Testis (tissue), 3 donors: ENCODE data around the gene FDX2. TPM values are rescaled to one million over a fixed set of nuclear protein-coding genes. Genes with fewer than 3 reads are reported as not detected.
"Not testable (repeated sequence)": the region's sequence is repeated elsewhere in the genome, so short reads cannot be mapped to it uniquely, and the experiment has no call there.

Experiments
- DNase-seq: peaks from one replicate; pipeline ENCODE4 v3.0.0-alpha.2; 2019
- H3K27ac ChIP-seq, 2 donors: fragments of 200-600 bp; sonication (generic); one replicate each; pipeline ENCODE4 v1.5.1; 2019
- H3K27me3 ChIP-seq: fragments of 200-600 bp; sonication (generic); one replicate; pipeline ENCODE4 v1.5.1; 2019
- H3K36me3 ChIP-seq: fragments of 200-600 bp; sonication (generic); one replicate; pipeline ENCODE4 v1.5.1; 2017; ENCODE audit warnings: low read depth; ENCODE audit errors: missing control alignments
- H3K4me1 ChIP-seq: fragments of 200-600 bp; sonication (generic); one replicate; pipeline ENCODE4 v1.5.1; 2019
- H3K4me3 ChIP-seq, 2 donors: fragments of 200-600 bp; sonication (generic); one replicate each; pipeline ENCODE4 v1.5.1; 2017 to 2019
- H3K9me3 ChIP-seq: fragments of 200-600 bp; sonication (generic); one replicate; pipeline ENCODE4 v1.5.1; 2017
- POLR2A ChIP-seq: fragments of 450-650 bp; IDR thresholded peaks from one replicate; pipeline ENCODE4 v1.6.1; 2017; ENCODE audit warnings: antibody characterized with exemption, mild to moderate bottlenecking, moderate library complexity
- WGBS, 2 donors: methylation state at CpG; one replicate each; pipeline ENCODE4 v1.1.5; 2018; 5-methylcytosine and 5-hydroxymethylcytosine counted together
- intact Hi-C: fragments of 100-400 bp; cut with DNase I; formaldehyde crosslinking; loops from one replicate; pipeline ENCODE4 v1.15.1; 2023; ENCODE audit warnings: low total_unique reads
- polyA plus RNA-seq: library from polyadenylated mRNA; stranded (reverse); fragments of 350-450 nt; fragmentation: Illumina TruSeq; extraction: RNeasy Lipid Tissue Mini Kit (QIAGEN cat#74804); gene quantifications from one replicate; pipeline ENCODE4 v1.2.3, GENCODE V29; 2014; ENCODE audit warnings: low read depth, low replicate concordance; ENCODE audit not compliant: insufficient read depth
- total RNA-seq, 2 donors: library from RNA; depleted of rRNA; stranded (reverse); fragments of >200 nt; gene quantifications; one replicate each; pipeline ENCODE4 v1.2.3, GENCODE V29; 2016
- TF ChIP-seq, protein P1 (sequence below), 3 experiments: fragments of 450-650 bp in 2 of 3; fragments of 200-600 bp in 1 of 3; sonication (generic) in 1 of 3; IDR thresholded peaks; one replicate each; pipeline ENCODE4 v1.5.1; 2016 to 2019; ENCODE audit warnings: antibody characterized with exemption in 3 of 3, mild to moderate bottlenecking in 2 of 3, moderate library complexity in 1 of 3

FDX2 gene
- total and polyA plus RNA-seq, 3 donors from 2014 or later = 26.8 to 40.2 (median 35.7) TPM

DNA sequence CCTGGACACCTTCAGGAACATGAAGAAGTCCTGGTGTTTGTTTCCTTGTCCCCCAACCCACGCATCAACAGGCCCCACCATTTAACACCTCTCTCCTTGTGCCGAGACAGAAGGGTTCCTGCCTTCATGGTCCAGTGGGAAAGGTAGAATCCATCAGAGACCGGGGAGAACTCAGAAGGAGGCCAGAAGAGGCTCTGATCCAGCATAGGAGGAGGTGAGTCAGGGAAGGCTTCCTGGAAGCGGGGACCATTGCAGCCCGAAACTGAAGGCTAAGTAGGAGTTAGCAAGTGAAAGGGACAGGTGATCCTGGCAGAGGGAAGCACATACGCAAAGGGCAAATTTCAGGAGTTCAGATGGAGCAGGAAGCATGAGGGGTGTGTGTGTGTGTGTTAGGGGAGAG, 23.1 kb upstream of the FDX2 start:
- 89% methylated on average over 6 of the region's 6 CpGs for WGBS, 2 donors
- H3K36me3 ChIP-seq = no peaks in the 10 kb centered on the region
- no peak for DNase-seq
- peaks cover 6% of the 10 kb centered on the region for H3K4me1 ChIP-seq
- no peak overlapping the region for H3K4me3 ChIP-seq
- no peaks in the 10 kb centered on the region for H3K27me3 ChIP-seq
- intact Hi-C loops = no loop called here
- H3K27ac ChIP-seq = no peak overlapping the region
- TF ChIP-seq, protein P1, sequence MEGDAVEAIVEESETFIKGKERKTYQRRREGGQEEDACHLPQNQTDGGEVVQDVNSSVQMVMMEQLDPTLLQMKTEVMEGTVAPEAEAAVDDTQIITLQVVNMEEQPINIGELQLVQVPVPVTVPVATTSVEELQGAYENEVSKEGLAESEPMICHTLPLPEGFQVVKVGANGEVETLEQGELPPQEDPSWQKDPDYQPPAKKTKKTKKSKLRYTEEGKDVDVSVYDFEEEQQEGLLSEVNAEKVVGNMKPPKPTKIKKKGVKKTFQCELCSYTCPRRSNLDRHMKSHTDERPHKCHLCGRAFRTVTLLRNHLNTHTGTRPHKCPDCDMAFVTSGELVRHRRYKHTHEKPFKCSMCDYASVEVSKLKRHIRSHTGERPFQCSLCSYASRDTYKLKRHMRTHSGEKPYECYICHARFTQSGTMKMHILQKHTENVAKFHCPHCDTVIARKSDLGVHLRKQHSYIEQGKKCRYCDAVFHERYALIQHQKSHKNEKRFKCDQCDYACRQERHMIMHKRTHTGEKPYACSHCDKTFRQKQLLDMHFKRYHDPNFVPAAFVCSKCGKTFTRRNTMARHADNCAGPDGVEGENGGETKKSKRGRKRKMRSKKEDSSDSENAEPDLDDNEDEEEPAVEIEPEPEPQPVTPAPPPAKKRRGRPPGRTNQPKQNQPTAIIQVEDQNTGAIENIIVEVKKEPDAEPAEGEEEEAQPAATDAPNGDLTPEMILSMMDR (IDR thresholded peaks at IDR 0.05) = no peak
- TF ChIP-seq POLR2A = no peak
- H3K9me3 ChIP-seq = no peaks in the 10 kb centered on the region

DNA sequence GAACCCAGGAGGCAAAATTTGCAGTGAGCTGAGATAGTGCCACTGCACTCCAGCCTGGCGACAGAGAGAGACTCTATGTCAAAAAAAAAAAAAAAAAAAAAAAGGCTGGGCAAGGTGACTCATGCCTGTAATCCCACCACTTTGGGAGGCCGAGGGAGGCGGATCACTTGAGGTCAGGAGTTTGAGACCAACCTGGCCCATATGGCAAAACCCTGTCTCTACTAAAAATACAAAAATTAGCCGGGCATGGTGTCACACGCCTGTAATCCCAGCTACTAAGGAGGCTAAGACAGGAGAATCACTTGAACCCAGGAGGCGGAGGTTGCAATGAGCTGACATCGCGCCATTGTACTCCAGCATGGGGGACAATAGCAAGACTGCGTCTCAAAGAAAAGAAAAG, 20.9 kb upstream of the FDX2 start:
- H3K4me1 ChIP-seq = peaks cover 19% of the 10 kb centered on the region
- intact Hi-C loops, H3K27me3 ChIP-seq, H3K9me3 ChIP-seq, H3K36me3 ChIP-seq, H3K27ac ChIP-seq, H3K4me3 ChIP-seq, DNase-seq: not testable (repeated sequence)
- WGBS, 2 donors = 91 to 92% methylated on average over 9 of the region's 9 CpGs

DNA sequence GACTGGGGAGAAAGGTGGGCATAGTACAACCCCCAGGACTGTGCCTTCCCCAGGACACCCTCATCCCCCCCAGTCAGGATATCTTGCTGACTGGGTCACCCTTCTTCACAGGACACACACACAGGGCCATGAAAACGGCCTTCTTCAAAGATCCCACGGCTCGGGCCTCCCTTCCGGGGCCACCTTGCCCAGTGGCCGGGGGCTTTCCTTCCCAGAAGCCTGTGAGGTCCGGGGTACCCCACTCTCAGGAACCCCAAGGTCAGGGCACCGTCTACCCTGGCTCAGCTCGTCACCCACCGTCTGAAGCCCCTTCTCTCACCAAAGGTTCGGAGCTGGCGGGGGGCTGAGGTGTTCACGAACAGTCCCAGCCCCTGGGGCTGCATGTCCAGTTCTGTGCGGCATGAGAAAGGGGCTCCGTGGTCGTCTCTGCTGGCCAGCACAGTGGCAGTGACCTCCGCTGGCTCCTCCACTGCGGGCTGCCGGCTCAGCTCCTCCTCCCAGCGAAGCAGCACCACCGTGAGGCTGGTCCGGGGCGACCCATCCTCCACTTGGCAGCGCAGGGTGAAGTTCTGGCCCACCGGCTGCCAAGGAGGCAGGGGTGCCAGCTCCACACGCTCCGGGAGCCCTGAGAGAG, 19.7 kb upstream of the FDX2 start:
- intact Hi-C loops = no loop called here
- no peaks in the 10 kb centered on the region for H3K9me3 ChIP-seq
- no peaks in the 10 kb centered on the region for H3K27me3 ChIP-seq
- DNase-seq = no peak
- peaks cover 20% of the 10 kb centered on the region for H3K4me1 ChIP-seq
- H3K27ac ChIP-seq = no peak overlapping the region
- WGBS, 2 donors = 52 to 56% methylated on average over 9 to 26 of the region's 26 CpGs
- H3K4me3 ChIP-seq = peak overlapping the region in 1 of 2 donors; percentile 86
- H3K36me3 ChIP-seq = no peaks in the 10 kb centered on the region
- no peak for TF ChIP-seq POLR2A
- TF ChIP-seq, protein P1 (IDR thresholded peaks at IDR 0.05) = no peak

DNA sequence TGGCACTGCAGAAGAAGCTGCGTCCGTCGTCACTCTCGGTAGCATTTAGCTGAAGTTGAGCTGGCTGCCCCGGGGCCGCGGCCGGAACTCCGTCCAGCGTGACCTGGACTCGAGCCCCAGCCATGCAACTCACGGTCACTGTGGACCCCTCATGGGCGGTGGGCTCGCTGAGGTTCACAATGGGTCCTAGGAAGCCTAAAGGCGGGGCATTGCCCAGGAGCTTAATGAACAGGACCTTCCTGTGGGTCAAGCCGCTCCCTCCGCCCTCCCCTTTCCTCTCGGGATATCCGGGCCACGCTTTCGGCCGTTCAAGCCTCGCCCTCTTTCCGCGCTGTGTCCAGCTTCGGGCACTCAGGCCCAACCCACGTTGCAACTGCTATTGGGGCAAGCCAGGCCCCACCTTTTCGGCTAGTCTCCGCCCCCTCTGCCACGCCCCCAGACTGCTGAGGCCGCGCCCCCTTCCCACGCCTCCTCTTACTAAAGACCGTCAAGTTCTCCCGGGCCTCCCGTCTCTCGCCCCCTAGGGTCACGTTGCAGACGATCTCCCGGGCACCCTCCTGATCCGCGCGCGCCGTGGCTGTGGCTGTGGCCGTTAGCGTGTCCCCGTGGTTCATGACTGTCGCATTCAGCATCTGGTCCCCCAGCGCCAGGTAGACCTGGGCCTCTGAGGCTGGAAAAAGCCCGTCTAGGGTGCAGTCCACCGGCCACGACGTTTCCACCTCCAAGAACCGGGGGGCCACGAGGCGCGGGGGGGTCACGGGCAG, 19.0 kb upstream of the FDX2 start:
- no peak for TF ChIP-seq POLR2A
- TF ChIP-seq, protein P1 (IDR thresholded peaks at IDR 0.05) = no peak
- no peak overlapping the region for H3K27ac ChIP-seq
- H3K27me3 ChIP-seq = no peaks in the 10 kb centered on the region
- H3K4me1 ChIP-seq = peaks cover 20% of the 10 kb centered on the region
- H3K4me3 ChIP-seq = peak overlapping the region; percentile 80 to 86
- H3K9me3 ChIP-seq = no peaks in the 10 kb centered on the region
- WGBS, 2 donors = 7 to 11% methylated on average over 18 to 59 of the region's 59 CpGs
- H3K36me3 ChIP-seq = no peaks in the 10 kb centered on the region
- intact Hi-C loops = no loop called here
- DNase-seq = peak; percentile 96

DNA sequence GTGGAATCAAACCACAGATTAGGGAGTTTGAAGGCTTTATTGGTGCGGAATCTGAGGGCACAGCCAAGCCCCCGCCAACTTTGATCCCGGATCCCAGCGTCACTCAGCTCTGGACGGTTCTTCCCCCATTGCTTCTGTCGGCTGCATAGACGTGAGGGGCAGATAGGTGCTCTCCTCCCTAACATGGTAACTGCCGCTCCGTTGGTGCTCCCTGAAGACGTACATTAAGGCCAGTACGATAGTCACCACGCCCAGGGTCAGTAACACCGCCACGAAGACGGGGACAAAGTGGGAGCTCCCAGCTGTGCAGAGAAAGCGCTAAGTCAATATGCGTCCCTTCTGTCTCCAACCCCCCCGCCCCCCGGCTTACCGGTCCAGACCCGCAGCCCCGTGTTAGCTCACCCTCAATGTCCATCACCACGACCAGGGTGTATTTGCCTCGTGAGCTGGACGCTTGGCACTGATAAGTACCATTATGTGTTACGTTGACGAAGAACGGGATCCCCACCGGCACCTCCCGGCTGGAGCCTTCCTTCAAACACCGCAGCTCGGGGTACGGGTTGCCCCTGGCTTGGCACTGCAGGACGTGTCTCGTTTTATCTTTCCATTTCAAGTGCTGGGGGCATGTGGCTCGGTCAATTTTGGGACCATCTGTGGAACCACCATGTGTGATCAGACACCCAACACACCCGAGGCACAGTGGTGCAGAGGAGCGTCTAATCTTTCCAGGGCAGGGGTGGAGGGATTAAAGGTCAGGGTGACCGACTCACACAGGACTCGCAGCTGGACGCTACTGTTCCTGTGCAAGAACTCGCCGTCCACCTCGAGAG, 18.2 kb upstream of the FDX2 start:
- intact Hi-C loops = no loop called here
- Histone ChIP-seq H3K9me3 (no peaks in the 10 kb centered on the region), H3K36me3 (no peaks in the 10 kb centered on the region), H3K27me3 (no peaks in the 10 kb centered on the region), H3K27ac (peak overlapping the region; percentile 83 to 95), H3K4me3 (peak overlapping the region; percentile 80 to 86), H3K4me1 (peaks cover 20% of the 10 kb centered on the region)
- 5 to 17% methylated on average over 26 to 44 of the region's 44 CpGs for WGBS, 2 donors
- peak; percentile 20 for DNase-seq
- TF ChIP-seq, protein P1 (IDR thresholded peaks at IDR 0.05) = no peak
- no peak for TF ChIP-seq POLR2A
